CD4-positive, alpha-beta T cell treated with Interferon gamma for 1 hour (primary cell): ENCODE results near the gene TGM4.

Source experiments
- DNase-seq: peaks from one replicate; pipeline ENCODE4 v3.0.0-alpha.2; 2020

The TGM4 gene

GRCh38 chr3:44957986-44958385 lies 83.6 kb downstream of the TGM4 start:
- DNase-seq = no peak

- DNase-seq = no peak
Observed at GRCh38 chr3:44958386-44958785, 84.0 kb downstream of the TGM4 start.

- no peak for DNase-seq
Observed at GRCh38 chr3:44960387-44961026, 86.1 kb downstream of the TGM4 start.

- no peak for DNase-seq
Observed at GRCh38 chr3:44961888-44962287, 87.5 kb downstream of the TGM4 start.

- DNase-seq = no peak
Observed at GRCh38 chr3:44962621-44963393, 88.4 kb downstream of the TGM4 start.

- no peak for DNase-seq
Observed at GRCh38 chr3:44963571-44964325, 89.3 kb downstream of the TGM4 start.
